PC-3 (cell line): ENCODE results near the gene CEL. TPM values are rescaled to one million over a fixed set of nuclear protein-coding genes. Genes with fewer than 3 reads are reported as not detected.

Experiments
- ATAC-seq: fragments of 200-7000 bp; cut with Tn5 transposase; 2 replicates; pipeline ENCODE4 v1.9.1; 2020; ENCODE audit warnings: mild to moderate bottlenecking, moderate library complexity
- BruUV-seq: library from RNA; stranded (reverse); fragments of 400-500 nt; replicated peaks from 2 replicates; lab custom pipeline; 2021; lab: Mats Ljungman, UMichigan
- CTCF ChIA-PET: fragments of 300-600 bp; sonication (Branson Sonifier 250); formaldehyde crosslinking; loops from one replicate; lab custom pipeline; 2022; ENCODE audit warnings: antibody characterized with exemption; lab: Charles Lee
- POLR2A ChIA-PET: fragments of 300-600 bp; sonication (Branson Sonifier 250); formaldehyde crosslinking; loops from one replicate; lab custom pipeline; 2022; ENCODE audit warnings: antibody characterized with exemption; ENCODE audit not compliant: unreplicated experiment; lab: Charles Lee
- DNase-seq: peaks from one replicate; pipeline ENCODE4 v3.0.0-alpha.2; 2015
- H2AFZ ChIP-seq: fragments of 300-600 bp; sonication (generic); 2 replicates; pipeline ENCODE4 v1.6.0; 2016; ENCODE audit warnings: antibody characterized with exemption, low read length
- H3F3A ChIP-seq: fragments of 300-600 bp; sonication (generic); one replicate; pipeline ENCODE4 v1.6.0; 2017; ENCODE audit warnings: antibody characterized with exemption, low read length, control low read depth, mild to moderate bottlenecking; ENCODE audit not compliant: unreplicated experiment
- H3K27ac ChIP-seq: fragments of 300-600 bp; sonication (generic); 2 replicates; pipeline ENCODE4 v1.5.1; 2016; ENCODE audit warnings: mild to moderate bottlenecking, low read length
- H3K27me3 ChIP-seq: fragments of 300-600 bp; sonication (generic); 2 replicates; pipeline ENCODE4 v1.6.1; 2016; ENCODE audit warnings: low read length, mixed read lengths
- H3K36me3 ChIP-seq: fragments of 300-600 bp; sonication (generic); 2 replicates; pipeline ENCODE4 v1.6.1; 2016; ENCODE audit warnings: low read depth, mixed run types, low read length, mixed read lengths
- H3K4me1 ChIP-seq: fragments of 300-600 bp; sonication (generic); 2 replicates; pipeline ENCODE4 v1.5.1; 2016; ENCODE audit warnings: low read length; ENCODE audit not compliant: insufficient read depth
- H3K4me2 ChIP-seq: fragments of 300-600 bp; sonication (generic); 2 replicates; pipeline ENCODE4 v1.6.0; 2016; ENCODE audit warnings: low read length
- H3K4me3 ChIP-seq: fragments of 300-600 bp; sonication (generic); 2 replicates; pipeline ENCODE4 v1.5.1; 2016; ENCODE audit warnings: mild to moderate bottlenecking, low read length, mixed read lengths
- H3K79me2 ChIP-seq: fragments of 300-600 bp; sonication (generic); 2 replicates; pipeline ENCODE4 v1.6.1; 2017; ENCODE audit warnings: low read length, mixed read lengths
- H3K9ac ChIP-seq: fragments of 300-600 bp; sonication (generic); 2 replicates; pipeline ENCODE4 v1.6.0; 2016; ENCODE audit warnings: mild to moderate bottlenecking, low read length
- H3K9me2 ChIP-seq: fragments of 300-600 bp; sonication (generic); replicated peaks from 2 replicates; pipeline ENCODE4 v1.6.1; 2016; ENCODE audit warnings: mixed run types, low read length, mixed read lengths
- H3K9me3 ChIP-seq: fragments of 300-600 bp; sonication (generic); 2 replicates; pipeline ENCODE4 v1.6.1; 2016; ENCODE audit warnings: low read length, mixed read lengths
- H4K20me1 ChIP-seq: fragments of 300-600 bp; sonication (generic); 2 replicates; pipeline ENCODE4 v1.6.1; 2016; ENCODE audit warnings: low read length, mixed read lengths
- EZH2 ChIP-seq: fragments of 300-600 bp; sonication (generic); IDR thresholded peaks from one replicate; pipeline ENCODE4 v1.6.1; 2017; ENCODE audit warnings: antibody characterized with exemption, mild to moderate bottlenecking, low read length; ENCODE audit not compliant: unreplicated experiment
- EZH2phosphoT487 ChIP-seq: fragments of 300-600 bp; sonication (generic); IDR thresholded peaks from 2 replicates; pipeline ENCODE4 v1.6.1; 2018; ENCODE audit warnings: mild to moderate bottlenecking, antibody characterized with exemption, low read length, borderline replicate concordance
- intact Hi-C: fragments of 100-400 bp; cut with micrococcal nuclease; formaldehyde crosslinking; loops from 2 replicates; pipeline ENCODE4 v1.9.0; 2023
- total RNA-seq: library from RNA; depleted of rRNA; stranded (reverse); fragments of >200 nt; gene quantifications from 2 replicates; pipeline ENCODE4 v1.2.3, GENCODE V29; 2014
- TF ChIP-seq, protein P1 (sequence below): fragments of 300-600 bp; sonication (generic); conservative IDR thresholded peaks from 2 replicates; pipeline ENCODE4 v1.5.1; 2017; ENCODE audit warnings: antibody characterized with exemption, low read depth, mild to moderate bottlenecking, low read length

CEL gene
- total RNA-seq, 1 experiment from 2014 or later = 0.47 TPM

DNA sequence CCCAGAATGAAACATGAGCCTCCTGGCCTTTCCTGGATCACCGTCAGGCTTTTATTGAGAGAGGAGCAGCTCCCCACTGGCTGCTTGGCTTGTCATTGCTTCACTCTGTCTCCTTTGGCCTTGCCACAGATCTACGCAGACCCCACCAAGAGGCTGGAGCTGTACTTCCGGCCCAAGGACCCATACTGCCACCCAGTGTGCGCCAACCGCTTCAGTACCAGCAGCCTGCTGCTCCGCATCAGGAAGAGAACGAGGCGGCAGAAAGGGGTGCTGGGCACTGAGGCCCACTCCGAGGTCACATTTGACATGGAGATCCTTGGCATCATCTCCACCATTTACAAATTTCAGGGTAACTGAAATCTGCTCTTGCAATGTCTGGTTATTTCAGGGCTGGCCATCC lies 19.8 kb upstream of the CEL start:
- no peak overlapping the region for H3K9ac ChIP-seq
- H3K27me3 ChIP-seq = no peaks in the 10 kb centered on the region
- H3K27ac ChIP-seq = no peak overlapping the region
- H3K79me2 ChIP-seq = peaks cover 34% of the 10 kb centered on the region
- no peak overlapping the region for H2AFZ ChIP-seq
- no peak for DNase-seq
- H4K20me1 ChIP-seq = peaks cover 10% of the 10 kb centered on the region; the same call in 1 of the 2 replicates
- no peak for ATAC-seq
- POLR2A ChIA-PET = no interaction called here
- H3K36me3 ChIP-seq = peaks cover 18% of the 10 kb centered on the region; the same call in 1 of the 2 replicates
- intact Hi-C loops = loop anchor here (2.0 kb wide), 1 partner anchor 103 kb away; no protein-coding TSS in a partner anchor
- H3K4me1 ChIP-seq = no peaks in the 10 kb centered on the region
- no peaks in the 10 kb centered on the region for H3K9me2 ChIP-seq
- no TSS peak for BruUV-seq
- no peak overlapping the region for H3K4me2 ChIP-seq
- no peak overlapping the region for H3K4me3 ChIP-seq
- TF ChIP-seq, protein P1, sequence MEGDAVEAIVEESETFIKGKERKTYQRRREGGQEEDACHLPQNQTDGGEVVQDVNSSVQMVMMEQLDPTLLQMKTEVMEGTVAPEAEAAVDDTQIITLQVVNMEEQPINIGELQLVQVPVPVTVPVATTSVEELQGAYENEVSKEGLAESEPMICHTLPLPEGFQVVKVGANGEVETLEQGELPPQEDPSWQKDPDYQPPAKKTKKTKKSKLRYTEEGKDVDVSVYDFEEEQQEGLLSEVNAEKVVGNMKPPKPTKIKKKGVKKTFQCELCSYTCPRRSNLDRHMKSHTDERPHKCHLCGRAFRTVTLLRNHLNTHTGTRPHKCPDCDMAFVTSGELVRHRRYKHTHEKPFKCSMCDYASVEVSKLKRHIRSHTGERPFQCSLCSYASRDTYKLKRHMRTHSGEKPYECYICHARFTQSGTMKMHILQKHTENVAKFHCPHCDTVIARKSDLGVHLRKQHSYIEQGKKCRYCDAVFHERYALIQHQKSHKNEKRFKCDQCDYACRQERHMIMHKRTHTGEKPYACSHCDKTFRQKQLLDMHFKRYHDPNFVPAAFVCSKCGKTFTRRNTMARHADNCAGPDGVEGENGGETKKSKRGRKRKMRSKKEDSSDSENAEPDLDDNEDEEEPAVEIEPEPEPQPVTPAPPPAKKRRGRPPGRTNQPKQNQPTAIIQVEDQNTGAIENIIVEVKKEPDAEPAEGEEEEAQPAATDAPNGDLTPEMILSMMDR = no peak
- TF ChIP-seq EZH2 = no peak
- no peak for TF ChIP-seq EZH2phosphoT487
- CTCF ChIA-PET = no interaction called here
- H3K9me3 ChIP-seq = no peaks in the 10 kb centered on the region
- no peaks in the 10 kb centered on the region for H3F3A ChIP-seq

DNA sequence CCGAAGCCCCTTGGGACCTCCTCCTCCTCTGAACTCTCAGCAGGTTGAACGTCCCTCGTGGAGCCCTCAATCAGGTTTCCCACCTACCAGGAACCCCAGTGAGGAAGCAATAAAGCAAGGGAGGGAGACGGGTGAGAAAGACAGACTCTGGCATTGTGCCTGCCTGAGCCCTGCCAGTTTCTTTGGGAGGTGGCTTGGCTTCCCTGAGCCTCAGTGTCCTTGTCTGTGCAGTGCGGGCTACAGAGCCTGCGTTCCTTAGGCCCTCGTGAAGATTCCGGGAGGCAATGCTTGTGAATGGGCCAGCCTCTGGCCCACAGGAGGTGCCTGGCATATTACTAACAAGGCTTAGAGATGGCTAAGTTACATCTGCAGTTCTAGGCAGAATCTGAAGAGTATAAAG lies 19.1 kb upstream of the CEL start:
- no peak overlapping the region for H3K4me3 ChIP-seq
- POLR2A ChIA-PET = no interaction called here
- intact Hi-C loops = no loop called here
- no peak overlapping the region for H2AFZ ChIP-seq
- peaks cover 27% of the 10 kb centered on the region for H3K79me2 ChIP-seq
- no peak for DNase-seq
- TF ChIP-seq, protein P1 = no peak
- no peak for TF ChIP-seq EZH2
- TF ChIP-seq EZH2phosphoT487 = no peak
- H3K4me2 ChIP-seq = no peak overlapping the region
- H3F3A ChIP-seq = no peaks in the 10 kb centered on the region
- peaks cover 18% of the 10 kb centered on the region; the same call in 1 of the 2 replicates for H3K36me3 ChIP-seq
- H3K9me2 ChIP-seq = no peaks in the 10 kb centered on the region
- H3K9me3 ChIP-seq = no peaks in the 10 kb centered on the region
- 0 out of 2 replicates have a peak, but pooled peaks cover 5% of the 10 kb centered on the region for H4K20me1 ChIP-seq
- no peaks in the 10 kb centered on the region for H3K4me1 ChIP-seq
- ATAC-seq = no peak
- CTCF ChIA-PET = interaction anchor here (0.6 kb wide), 1 partner anchor 18 kb away, joined by 11 read pairs; no protein-coding TSS in a partner anchor
- H3K9ac ChIP-seq = no peak overlapping the region
- BruUV-seq = no TSS peak
- H3K27ac ChIP-seq = no peak overlapping the region
- H3K27me3 ChIP-seq = no peaks in the 10 kb centered on the region

DNA sequence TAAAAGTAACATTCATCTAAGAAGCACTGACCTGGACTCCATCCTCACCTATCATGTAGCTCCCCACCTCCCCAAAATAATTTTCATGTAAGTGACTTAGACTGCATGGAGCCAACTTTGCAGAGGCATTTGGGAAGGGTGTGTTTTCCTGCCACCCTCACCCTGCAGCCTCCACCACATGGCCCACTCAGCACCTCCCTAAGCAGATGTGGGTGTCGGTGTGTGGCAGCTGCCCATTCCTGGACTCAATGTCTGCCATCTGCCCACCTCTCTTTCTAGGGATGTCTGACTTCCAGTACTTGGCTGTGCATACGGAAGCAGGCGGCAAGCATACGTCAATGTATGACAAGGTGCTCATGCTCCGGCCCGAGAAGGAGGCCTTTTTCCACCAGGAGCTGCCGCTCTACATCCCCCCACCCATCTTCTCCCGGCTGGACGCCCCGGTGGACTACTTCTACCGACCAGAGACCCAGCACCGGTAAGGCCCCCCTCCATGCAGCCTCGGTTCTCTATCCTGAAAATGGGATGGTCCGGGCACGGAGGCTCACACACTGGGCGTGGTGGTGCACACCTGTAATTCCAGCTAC lies 18.2 kb upstream of the CEL start:
- Histone ChIP-seq H3K36me3 (peaks cover 18% of the 10 kb centered on the region; the same call in 1 of the 2 replicates), H3K4me3 (no peak overlapping the region), H3K79me2 (peaks cover 21% of the 10 kb centered on the region), H3K27me3 (no peaks in the 10 kb centered on the region), H4K20me1 (0 out of 2 replicates have a peak, but pooled peaks cover 5% of the 10 kb centered on the region), H3K4me2 (no peak overlapping the region), H3F3A (no peaks in the 10 kb centered on the region), H3K9me2 (no peaks in the 10 kb centered on the region), H2AFZ (no peak overlapping the region), H3K27ac (no peak overlapping the region), H3K9ac (no peak overlapping the region), H3K4me1 (no peaks in the 10 kb centered on the region), H3K9me3 (no peaks in the 10 kb centered on the region)
- DNase-seq = no peak
- no peak for TF ChIP-seq EZH2phosphoT487
- no peak for TF ChIP-seq EZH2
- TF ChIP-seq, protein P1 = no peak
- CTCF ChIA-PET = no interaction called here
- POLR2A ChIA-PET = no interaction called here
- intact Hi-C loops = no loop called here
- ATAC-seq = no peak
- BruUV-seq = no TSS peak
